SK-N-SH (cell line): ENCODE data around the gene ST7L. TPM values are rescaled to one million over a fixed set of nuclear protein-coding genes. Genes with fewer than 3 reads are reported as not detected.

Experiments
- CTCF ChIA-PET: fragments of 300-600, 350-600 bp; formaldehyde crosslinking; extraction: SDS; loops from one replicate; lab custom pipeline; 2021; lab: Yijun Ruan, JAX
- POLR2A ChIA-PET: fragments of 350-600 bp; sonication (Branson Sonifier 250); formaldehyde crosslinking; extraction: SDS; loops from one replicate; lab custom pipeline; 2020; ENCODE audit warnings: antibody characterized with exemption, inconsistent platforms; lab: Yijun Ruan, JAX
- DNase-seq: peaks from one replicate; pipeline ENCODE4 v3.0.0; 2012
- H2AFZ ChIP-seq: fragments of 200-600 bp; sonication (generic); 2 replicates; pipeline ENCODE4 v1.8.1; 2016; ENCODE audit warnings: antibody characterized with exemption, mild to moderate bottlenecking, low read depth
- H3F3A ChIP-seq: fragments of 200-600 bp; sonication (generic); replicated peaks from 2 replicates; pipeline ENCODE3; 2016; ENCODE audit warnings: antibody characterized with exemption, mild to moderate bottlenecking; ENCODE audit not compliant: insufficient read depth
- H3K27ac ChIP-seq, 2 experiments: fragments of 200-500 bp in 1 of 2; fragments of 200-600 bp in 1 of 2; sonication (Bioruptor generic) in 1 of 2; sonication (generic), shearing (Covaris generic) in 1 of 2; 2 replicates each; pipeline versions ENCODE4 v1.5.1 to v1.6.1; 2014 to 2016; ENCODE audit warnings: low read depth in 2 of 2, inconsistent platforms in 1 of 2, low read length in 1 of 2, mild to moderate bottlenecking in 1 of 2, mixed read lengths in 1 of 2
- H3K27me3 ChIP-seq: fragments of 200-600 bp; sonication (generic), shearing (Covaris generic); 2 replicates; pipeline ENCODE4 v1.6.1; 2016; ENCODE audit warnings: mixed run types; ENCODE audit not compliant: insufficient read depth
- H3K36me3 ChIP-seq, 2 experiments: fragments of 200-500 bp in 1 of 2; fragments of 200-600 bp in 1 of 2; sonication (Bioruptor generic) in 1 of 2; sonication (generic) in 1 of 2; replicated peaks in 1 of 2; 2 replicates each; pipeline versions ENCODE3 to v1.5.1; 2014 to 2016; ENCODE audit warnings: low read length in 1 of 2, mild to moderate bottlenecking in 1 of 2; ENCODE audit not compliant: insufficient read depth in 2 of 2, control insufficient read depth in 1 of 2
- H3K4me1 ChIP-seq, 2 experiments: fragments of 200-500 bp in 1 of 2; fragments of 200-600 bp in 1 of 2; sonication (Bioruptor generic) in 1 of 2; sonication (generic), shearing (Covaris generic) in 1 of 2; 2 replicates each; pipeline versions ENCODE4 v1.5.1 to v1.6.1; 2014 to 2016; ENCODE audit warnings: low read depth in 1 of 2, low read length in 1 of 2, mixed run types in 1 of 2; ENCODE audit not compliant: insufficient read depth in 2 of 2, control insufficient read depth in 1 of 2
- H3K4me2 ChIP-seq: fragments of 200-600 bp; sonication (generic), shearing (Covaris generic); 2 replicates; pipeline ENCODE4 v1.6.1; 2017; ENCODE audit warnings: mixed run types
- H3K4me3 ChIP-seq, 2 experiments: fragments of 200-500 bp in 1 of 2; fragments of 200-600 bp in 1 of 2; sonication (Bioruptor generic) in 1 of 2; sonication (generic), shearing (Covaris generic) in 1 of 2; 2 replicates each; pipeline versions ENCODE4 v1.5.1 to v1.8.1; 2014 to 2016; ENCODE audit warnings: low read depth in 2 of 2, inconsistent platforms in 1 of 2, low read length in 1 of 2, mild to moderate bottlenecking in 1 of 2, mixed read lengths in 1 of 2, moderate library complexity in 1 of 2
- H3K79me2 ChIP-seq: fragments of 200-600 bp; sonication (generic); 2 replicates; pipeline ENCODE4 v1.8.1; 2017; ENCODE audit warnings: mild to moderate bottlenecking; ENCODE audit not compliant: insufficient read depth
- H3K9ac ChIP-seq: fragments of 200-600 bp; sonication (generic); 2 replicates; pipeline ENCODE4 v1.6.1; 2017; ENCODE audit warnings: mixed run types
- H3K9me2 ChIP-seq: fragments of 200-600 bp; sonication (generic); 2 replicates; pipeline ENCODE4 v1.6.1; 2017; ENCODE audit warnings: mixed run types
- H3K9me3 ChIP-seq: fragments of 200-600 bp; sonication (generic); 2 replicates; pipeline ENCODE4 v1.6.1; 2017; ENCODE audit warnings: mixed run types, mild to moderate bottlenecking, moderate library complexity
- H4K20me1 ChIP-seq: fragments of 200-600 bp; sonication (generic); 2 replicates; pipeline ENCODE4 v1.6.1; 2017; ENCODE audit warnings: mild to moderate bottlenecking, mixed run types; ENCODE audit not compliant: insufficient read depth
- ELF1 ChIP-seq: IDR thresholded peaks from 2 replicates; pipeline ENCODE4 v1.4.0; 2012
- EP300 ChIP-seq, 2 experiments: IDR thresholded peaks; 2 replicates each; pipeline versions ENCODE4 v1.4.0 to v1.6.1; 2012; ENCODE audit warnings: borderline replicate concordance in 1 of 2, low read depth in 1 of 2, low read length in 1 of 2
- FOXM1 ChIP-seq: IDR thresholded peaks from 2 replicates; pipeline ENCODE4 v1.4.0; 2012; ENCODE audit warnings: low read depth, mild to moderate bottlenecking
- JUND ChIP-seq: IDR thresholded peaks from 2 replicates; pipeline ENCODE4 v1.4.0; 2012
- NFIC ChIP-seq: IDR thresholded peaks from 2 replicates; pipeline ENCODE4 v1.4.0; 2012; ENCODE audit warnings: borderline replicate concordance
- POLR2AphosphoS5 ChIP-seq: IDR thresholded peaks from 2 replicates; pipeline ENCODE4 v1.6.1; 2012; ENCODE audit warnings: low read depth, low read length
- RCOR1 ChIP-seq: fragments of 150-350 bp; IDR thresholded peaks from 2 replicates; pipeline ENCODE4 v1.6.1; 2017; ENCODE audit warnings: antibody characterized with exemption, low read length
- SIN3A ChIP-seq: IDR thresholded peaks from 2 replicates; pipeline ENCODE4 v1.6.1; 2012; ENCODE audit warnings: low read depth, mild to moderate bottlenecking, low read length, moderate library complexity, borderline replicate concordance
- SMC3 ChIP-seq: IDR thresholded peaks from 2 replicates; pipeline ENCODE4 v1.6.1; 2012; ENCODE audit warnings: low read depth, low read length, improper control_type of control experiment
- TCF12 ChIP-seq: IDR thresholded peaks from 2 replicates; pipeline ENCODE4 v1.4.0; 2012
- TEAD4 ChIP-seq: IDR thresholded peaks from 2 replicates; pipeline ENCODE4 v1.4.0; 2012; ENCODE audit warnings: mild to moderate bottlenecking, borderline replicate concordance; ENCODE audit not compliant: insufficient read depth
- YY1 ChIP-seq: IDR thresholded peaks from 2 replicates; pipeline ENCODE4 v1.4.0; 2012; ENCODE audit warnings: low read depth, mild to moderate bottlenecking
- WGBS: methylation state at CpG from one replicate; pipeline ENCODE4 v1.1.6; 2017; ENCODE audit warnings: low lambda C conversion rate; 5-methylcytosine and 5-hydroxymethylcytosine counted together
- polyA plus RNA-seq, 3 experiments: library from polyadenylated mRNA; depleted of rRNA; stranded (reverse); fragments of >200 nt; gene quantifications; 2 replicates each; pipeline ENCODE4 v1.2.3, GENCODE V29; 2012
- TF ChIP-seq, protein P1 (sequence below): fragments of 150-350 bp; IDR thresholded peaks from 2 replicates; pipeline ENCODE4 v1.6.1; 2017; ENCODE audit warnings: antibody characterized with exemption, low read length, low read depth, borderline replicate concordance
- TF ChIP-seq, protein P2 (sequence below): IDR thresholded peaks from 2 replicates; pipeline ENCODE4 v1.4.0; 2012; ENCODE audit warnings: low read depth
- TF ChIP-seq, protein P3 (sequence below): IDR thresholded peaks from 2 replicates; pipeline ENCODE4; 2012
- TF ChIP-seq, protein P4 (sequence below): IDR thresholded peaks from 2 replicates; pipeline ENCODE4 v1.4.0; 2012; ENCODE audit warnings: low read depth, borderline replicate concordance

ST7L gene
- polyA plus RNA-seq, 1 of the 3 experiments (the other 2 are of a cell fraction), result 17.9 TPM

DNA sequence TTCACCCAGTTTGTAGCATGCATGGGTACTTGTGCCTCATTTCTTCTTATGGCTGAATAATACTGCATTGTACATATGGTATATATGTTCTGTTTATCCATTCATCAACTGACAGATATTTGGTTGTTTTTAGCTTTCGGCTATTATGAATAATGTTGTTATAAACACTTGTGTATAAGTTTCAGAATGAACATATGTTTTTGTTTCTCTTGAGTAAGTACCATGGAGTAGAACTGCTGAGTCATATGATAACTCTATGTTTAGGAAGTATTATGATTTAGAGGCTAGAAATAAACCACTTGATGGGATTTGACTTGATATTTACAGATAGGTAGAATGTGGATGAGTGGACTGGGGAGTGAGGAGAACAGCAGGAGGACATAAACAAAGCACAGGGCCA is 61.6 kb downstream of the ST7L start (continued):
- TF ChIP-seq TEAD4 (no peak), YY1 (no peak), RCOR1 (no peak)
- TF ChIP-seq, protein P1, sequence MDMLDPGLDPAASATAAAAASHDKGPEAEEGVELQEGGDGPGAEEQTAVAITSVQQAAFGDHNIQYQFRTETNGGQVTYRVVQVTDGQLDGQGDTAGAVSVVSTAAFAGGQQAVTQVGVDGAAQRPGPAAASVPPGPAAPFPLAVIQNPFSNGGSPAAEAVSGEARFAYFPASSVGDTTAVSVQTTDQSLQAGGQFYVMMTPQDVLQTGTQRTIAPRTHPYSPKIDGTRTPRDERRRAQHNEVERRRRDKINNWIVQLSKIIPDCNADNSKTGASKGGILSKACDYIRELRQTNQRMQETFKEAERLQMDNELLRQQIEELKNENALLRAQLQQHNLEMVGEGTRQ, result no peak
- TF ChIP-seq, protein P2, sequence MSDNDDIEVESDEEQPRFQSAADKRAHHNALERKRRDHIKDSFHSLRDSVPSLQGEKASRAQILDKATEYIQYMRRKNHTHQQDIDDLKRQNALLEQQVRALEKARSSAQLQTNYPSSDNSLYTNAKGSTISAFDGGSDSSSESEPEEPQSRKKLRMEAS, result no peak
- TF ChIP-seq, all 33 proteins: peak for 0

DNA sequence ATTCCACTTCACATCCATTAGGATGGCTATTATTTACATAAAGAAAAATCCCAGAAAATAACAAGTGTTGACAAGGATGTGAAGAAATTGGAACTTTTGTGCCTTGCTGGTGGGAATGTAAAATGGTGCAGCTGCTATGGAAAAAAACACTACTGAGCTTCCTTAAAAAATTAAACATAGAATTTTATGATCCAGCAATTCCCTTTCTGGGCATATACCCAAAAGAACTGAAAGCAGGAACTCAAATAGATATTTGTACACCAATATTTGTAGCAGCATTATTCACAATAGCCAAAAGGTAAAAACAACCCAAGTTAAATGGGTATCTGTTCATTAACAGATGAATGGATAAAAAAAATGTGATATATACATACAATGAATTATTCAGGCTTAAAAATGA is 64.5 kb downstream of the ST7L start:
- CTCF ChIA-PET, result interaction anchor here (0.6 kb wide), 1 partner anchor 105 kb away, joined by 3 read pairs; no protein-coding TSS in a partner anchor
- no peaks in the 10 kb centered on the region for H3K9me2 ChIP-seq
- H4K20me1 ChIP-seq, result no peaks in the 10 kb centered on the region
- H3K4me1 ChIP-seq, result peaks cover 0 to 7% of the 10 kb centered on the region in 2 experiments; a peak in 2 of 4 replicates
- H3K4me3 ChIP-seq, result no peak overlapping the region
- H3K9ac ChIP-seq, result no peak overlapping the region
- DNase-seq, result no peak
- no peak overlapping the region for H2AFZ ChIP-seq
- no peak for TF ChIP-seq EP300 (IDR thresholded peaks at IDR 0.05; ENCODE audit: borderline replicate concordance in 1 of 2, low read depth in 1 of 2, low read length in 1 of 2)
- no peak for TF ChIP-seq POLR2AphosphoS5
- no peak for TF ChIP-seq FOXM1
- no peak for TF ChIP-seq ELF1
- TF ChIP-seq JUND, result no peak
- TF ChIP-seq, protein P3, sequence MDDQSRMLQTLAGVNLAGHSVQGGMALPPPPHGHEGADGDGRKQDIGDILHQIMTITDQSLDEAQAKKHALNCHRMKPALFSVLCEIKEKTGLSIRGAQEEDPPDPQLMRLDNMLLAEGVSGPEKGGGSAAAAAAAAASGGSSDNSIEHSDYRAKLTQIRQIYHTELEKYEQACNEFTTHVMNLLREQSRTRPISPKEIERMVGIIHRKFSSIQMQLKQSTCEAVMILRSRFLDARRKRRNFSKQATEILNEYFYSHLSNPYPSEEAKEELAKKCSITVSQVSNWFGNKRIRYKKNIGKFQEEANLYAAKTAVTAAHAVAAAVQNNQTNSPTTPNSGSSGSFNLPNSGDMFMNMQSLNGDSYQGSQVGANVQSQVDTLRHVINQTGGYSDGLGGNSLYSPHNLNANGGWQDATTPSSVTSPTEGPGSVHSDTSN, result no peak
- no peak for TF ChIP-seq TCF12
- no peak for TF ChIP-seq SIN3A
- POLR2A ChIA-PET, result no interaction called here
- peaks cover 10 to 35% of the 10 kb centered on the region in 2 experiments for H3K36me3 ChIP-seq
- H3K9me3 ChIP-seq, result no peaks in the 10 kb centered on the region
- H3K79me2 ChIP-seq, result no peaks in the 10 kb centered on the region
- no peak overlapping the region for H3K27ac ChIP-seq
- no peak overlapping the region for H3K4me2 ChIP-seq
- H3F3A ChIP-seq, result peaks cover 12% of the 10 kb centered on the region
- H3K27me3 ChIP-seq, result no peaks in the 10 kb centered on the region

DNA sequence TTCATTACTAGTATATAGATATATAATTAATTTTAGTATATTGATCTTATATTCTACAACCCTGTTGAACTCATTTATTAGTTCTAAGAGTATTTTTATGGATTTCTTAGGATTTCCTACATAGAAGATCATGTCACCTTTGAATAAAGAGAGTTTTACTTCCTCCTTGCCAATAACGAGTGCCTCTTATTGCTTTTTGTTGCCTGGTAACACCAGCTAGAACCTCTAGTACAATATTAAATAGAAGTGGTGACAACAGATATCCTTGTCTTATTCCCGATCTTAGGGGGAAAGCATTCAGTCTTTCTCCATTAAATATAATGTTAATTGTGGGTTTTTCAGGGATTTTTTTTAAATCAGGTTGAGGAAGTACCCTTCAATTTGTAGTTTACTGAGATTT is 69.4 kb downstream of the ST7L start:
- Histone ChIP-seq H3F3A (peaks cover 16% of the 10 kb centered on the region), H3K9ac (no peak overlapping the region), H3K4me2 (no peak overlapping the region), H3K36me3 (peaks cover 7 to 23% of the 10 kb centered on the region in 2 experiments), H3K9me3 (no peaks in the 10 kb centered on the region), H4K20me1 (no peaks in the 10 kb centered on the region), H3K9me2 (no peaks in the 10 kb centered on the region), H3K27ac (no peak overlapping the region), H3K27me3 (no peaks in the 10 kb centered on the region), H2AFZ (no peak overlapping the region), H3K4me1 (0 out of 4 replicates have a peak, but pooled peaks cover 0 to 6% of the 10 kb centered on the region in 2 experiments), H3K79me2 (no peaks in the 10 kb centered on the region), H3K4me3 (no peak overlapping the region)
- WGBS, result 94% methylated on average over 2 of the region's 2 CpGs
- CTCF ChIA-PET, result interaction anchor here (1.3 kb wide), 1 partner anchor 48 kb away, joined by 5 read pairs; no protein-coding TSS in a partner anchor
- POLR2A ChIA-PET, result no interaction called here
- DNase-seq, result no peak
- TF ChIP-seq, protein P4, sequence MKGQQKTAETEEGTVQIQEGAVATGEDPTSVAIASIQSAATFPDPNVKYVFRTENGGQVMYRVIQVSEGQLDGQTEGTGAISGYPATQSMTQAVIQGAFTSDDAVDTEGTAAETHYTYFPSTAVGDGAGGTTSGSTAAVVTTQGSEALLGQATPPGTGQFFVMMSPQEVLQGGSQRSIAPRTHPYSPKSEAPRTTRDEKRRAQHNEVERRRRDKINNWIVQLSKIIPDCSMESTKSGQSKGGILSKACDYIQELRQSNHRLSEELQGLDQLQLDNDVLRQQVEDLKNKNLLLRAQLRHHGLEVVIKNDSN, result no peak
- TF ChIP-seq ELF1, result no peak
- TF ChIP-seq NFIC, result no peak
- no peak for TF ChIP-seq SIN3A
- TF ChIP-seq SMC3, result no peak
- TF ChIP-seq FOXM1, result no peak
